Measurements from ENCODE around the gene FUT7.

- no peak for TF ChIP-seq CTCF (IDR thresholded peaks at IDR 0.05)
- TF ChIP-seq POLR2A (IDR thresholded peaks at IDR 0.05), result no peak
Observed at GRCh38 chr9:137045294-137046087, 13.6 kb upstream of the FUT7 start.

All from lower leg skin (tissue), 3 donors.